Measurements from ENCODE around the gene KDSR.

The KDSR gene

DNA sequence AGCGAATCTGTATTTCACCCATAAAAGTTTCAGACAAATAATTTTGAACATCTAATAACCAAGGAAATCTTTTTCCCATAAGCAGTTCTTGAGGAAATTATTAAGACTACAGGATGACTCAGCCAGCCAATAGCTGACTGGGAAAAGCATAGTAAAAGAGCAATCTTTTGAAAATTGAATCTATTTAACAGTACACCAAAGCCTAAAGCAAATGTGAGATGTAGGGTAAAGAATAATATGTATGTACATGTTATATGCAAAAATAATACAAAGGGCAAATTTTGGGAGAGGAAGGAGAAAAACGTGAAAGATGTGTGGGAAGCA lies 12.6 kb upstream of the KDSR start:
- H3K4me3 ChIP-seq (ENCODE audit: low read depth, low read length), result no peak overlapping the region

DNA sequence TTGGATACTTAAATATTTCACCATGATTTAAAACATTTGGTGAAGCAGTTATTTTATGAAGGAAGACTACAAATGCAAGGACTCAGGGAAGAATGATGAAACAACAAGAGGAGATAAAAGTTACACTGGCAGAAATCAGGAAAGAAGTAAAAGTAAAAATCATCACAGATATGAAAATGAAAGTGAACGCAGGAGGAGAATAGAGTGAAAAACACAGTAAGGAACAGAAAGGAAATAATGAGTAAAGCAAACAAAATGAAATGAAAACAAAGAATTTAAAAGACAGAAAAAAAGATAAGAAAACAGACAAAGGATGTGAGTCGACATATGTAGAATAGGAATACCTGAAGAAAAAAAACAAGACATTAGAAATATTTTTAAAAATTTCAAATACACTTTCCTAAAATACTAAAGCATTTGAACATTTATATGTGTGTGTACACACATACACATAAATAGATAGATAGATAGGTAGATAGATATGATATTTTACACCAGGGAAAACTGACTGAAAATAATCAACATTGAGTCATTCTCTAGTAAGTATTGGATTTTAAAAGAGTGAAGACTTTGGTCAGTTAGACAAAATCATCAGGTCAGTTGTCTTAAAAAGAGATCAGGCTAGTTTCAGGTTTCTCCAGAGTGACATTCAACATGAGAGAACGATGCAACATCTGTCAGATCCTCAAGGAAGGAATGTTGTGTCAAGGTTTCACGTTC lies 12.1 kb upstream of the KDSR start:
- TF ChIP-seq, protein P1, sequence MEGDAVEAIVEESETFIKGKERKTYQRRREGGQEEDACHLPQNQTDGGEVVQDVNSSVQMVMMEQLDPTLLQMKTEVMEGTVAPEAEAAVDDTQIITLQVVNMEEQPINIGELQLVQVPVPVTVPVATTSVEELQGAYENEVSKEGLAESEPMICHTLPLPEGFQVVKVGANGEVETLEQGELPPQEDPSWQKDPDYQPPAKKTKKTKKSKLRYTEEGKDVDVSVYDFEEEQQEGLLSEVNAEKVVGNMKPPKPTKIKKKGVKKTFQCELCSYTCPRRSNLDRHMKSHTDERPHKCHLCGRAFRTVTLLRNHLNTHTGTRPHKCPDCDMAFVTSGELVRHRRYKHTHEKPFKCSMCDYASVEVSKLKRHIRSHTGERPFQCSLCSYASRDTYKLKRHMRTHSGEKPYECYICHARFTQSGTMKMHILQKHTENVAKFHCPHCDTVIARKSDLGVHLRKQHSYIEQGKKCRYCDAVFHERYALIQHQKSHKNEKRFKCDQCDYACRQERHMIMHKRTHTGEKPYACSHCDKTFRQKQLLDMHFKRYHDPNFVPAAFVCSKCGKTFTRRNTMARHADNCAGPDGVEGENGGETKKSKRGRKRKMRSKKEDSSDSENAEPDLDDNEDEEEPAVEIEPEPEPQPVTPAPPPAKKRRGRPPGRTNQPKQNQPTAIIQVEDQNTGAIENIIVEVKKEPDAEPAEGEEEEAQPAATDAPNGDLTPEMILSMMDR (IDR thresholded peaks at IDR 0.05; ENCODE audit: low read depth, low read length, missing control alignments), result no peak
- no peak for DNase-seq (ENCODE audit: low read depth)
- no peak overlapping the region for H3K4me3 ChIP-seq (ENCODE audit: low read depth, low read length)

More for the DNA sequence above, 12.6 kb upstream of the KDSR start:
- DNase-seq (ENCODE audit: low read depth), result no peak
- TF ChIP-seq, protein P1 (IDR thresholded peaks at IDR 0.05; ENCODE audit: low read depth, low read length, missing control alignments), result no peak

DNA sequence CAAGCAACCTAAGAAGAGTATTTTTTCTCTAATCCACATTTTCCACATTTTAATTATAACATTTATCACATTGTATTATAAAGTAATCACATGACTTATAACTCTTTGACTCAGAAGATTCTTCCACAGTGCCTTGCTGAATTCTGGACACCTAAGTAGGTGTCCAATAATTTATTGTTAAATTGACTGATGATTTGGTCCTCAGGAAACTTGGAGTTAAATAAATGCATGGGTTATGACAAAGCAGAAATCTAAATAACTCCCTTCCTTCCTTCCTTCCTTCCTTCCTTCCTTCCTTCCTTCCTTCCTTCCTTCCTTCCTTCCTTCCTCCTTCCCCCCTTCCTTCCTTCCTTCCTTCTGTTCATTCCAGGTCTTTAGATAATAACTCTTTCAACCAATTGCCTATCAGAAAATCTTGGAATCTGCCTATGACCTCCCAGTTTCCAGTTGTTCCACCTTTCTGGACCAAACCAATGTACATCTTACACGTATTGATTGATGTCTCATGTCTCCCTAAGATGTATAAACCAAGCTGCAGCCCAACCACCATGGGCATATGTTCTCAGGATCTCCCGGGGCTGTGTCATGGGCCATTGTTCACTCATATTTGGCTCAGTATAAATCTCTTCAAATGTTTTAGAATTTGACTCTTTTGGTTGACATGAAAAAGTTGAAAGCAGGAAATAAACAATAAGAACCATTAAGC lies 10.4 kb upstream of the KDSR start:
- no peak overlapping the region for H3K4me3 ChIP-seq (ENCODE audit: low read depth, low read length)
- TF ChIP-seq, protein P1 (IDR thresholded peaks at IDR 0.05; ENCODE audit: low read depth, low read length, missing control alignments), result no peak
- no peak for DNase-seq (ENCODE audit: low read depth)

DNA sequence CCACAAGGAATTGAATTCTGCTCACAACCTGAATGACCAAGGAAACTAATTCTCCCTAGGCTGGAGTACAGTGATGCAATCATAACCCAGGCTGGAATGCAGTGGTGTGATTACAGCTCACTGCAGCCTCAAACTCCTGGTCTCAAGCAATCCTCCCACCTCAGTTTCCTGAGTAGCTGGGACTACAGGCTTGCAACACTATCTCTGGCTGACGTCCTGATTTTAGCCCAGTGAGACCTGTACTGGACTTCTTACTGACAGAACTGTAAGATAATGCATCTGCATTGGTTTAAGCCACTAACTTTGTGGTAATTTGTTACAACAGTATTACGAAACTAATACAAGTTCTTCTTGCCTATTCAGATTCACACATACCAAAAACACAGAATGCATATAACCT lies 9.5 kb upstream of the KDSR start:
- no peak for DNase-seq (ENCODE audit: low read depth)
- TF ChIP-seq, protein P1 (IDR thresholded peaks at IDR 0.05; ENCODE audit: low read depth, low read length, missing control alignments), result no peak
- H3K4me3 ChIP-seq (ENCODE audit: low read depth, low read length), result no peak overlapping the region

DNA sequence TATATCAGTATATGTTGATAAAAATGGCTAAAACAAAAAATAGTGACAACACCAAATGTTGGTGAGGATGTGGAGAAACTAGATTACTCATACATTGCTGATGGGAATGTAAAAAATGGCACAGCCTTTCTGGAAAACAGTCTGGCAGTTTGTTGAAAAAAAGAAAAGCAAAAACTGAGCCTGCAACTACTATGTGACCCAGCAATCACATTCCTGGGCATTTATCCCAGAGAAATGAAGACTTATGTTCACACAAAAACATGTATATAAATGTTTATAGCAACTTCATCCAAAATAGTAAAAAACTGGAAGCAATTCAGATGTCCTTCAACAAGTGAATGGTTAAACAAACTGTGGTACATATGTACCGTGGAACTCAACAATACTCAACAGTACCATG lies 7.5 kb upstream of the KDSR start:
- H3K4me3 ChIP-seq (ENCODE audit: low read depth, low read length), result no peak overlapping the region
- DNase-seq (ENCODE audit: low read depth), result no peak
- TF ChIP-seq, protein P1 (IDR thresholded peaks at IDR 0.05; ENCODE audit: low read depth, low read length, missing control alignments), result no peak

DNA sequence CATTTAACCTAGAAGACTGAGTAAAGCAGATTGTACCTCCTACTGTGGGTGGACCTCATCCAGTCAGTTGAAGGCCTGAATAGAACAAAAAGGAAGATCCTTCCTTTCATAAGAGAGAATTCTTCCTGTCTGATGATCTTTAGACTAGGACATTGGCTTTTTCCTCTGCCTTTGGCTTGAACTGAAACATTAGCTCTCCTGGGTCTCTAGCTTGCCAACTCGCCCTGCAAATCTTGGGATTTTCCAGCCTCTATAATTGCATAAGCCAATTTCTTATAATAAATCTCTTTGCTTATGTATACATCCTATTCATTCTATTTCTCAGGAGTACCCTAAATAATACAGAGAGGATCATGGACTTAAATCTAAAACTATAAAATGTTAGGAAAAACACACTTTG lies 6.2 kb upstream of the KDSR start:
- DNase-seq (ENCODE audit: low read depth), result no peak
- no peak overlapping the region for H3K4me3 ChIP-seq (ENCODE audit: low read depth, low read length)
- TF ChIP-seq, protein P1 (IDR thresholded peaks at IDR 0.05; ENCODE audit: low read depth, low read length, missing control alignments), result no peak

DNA sequence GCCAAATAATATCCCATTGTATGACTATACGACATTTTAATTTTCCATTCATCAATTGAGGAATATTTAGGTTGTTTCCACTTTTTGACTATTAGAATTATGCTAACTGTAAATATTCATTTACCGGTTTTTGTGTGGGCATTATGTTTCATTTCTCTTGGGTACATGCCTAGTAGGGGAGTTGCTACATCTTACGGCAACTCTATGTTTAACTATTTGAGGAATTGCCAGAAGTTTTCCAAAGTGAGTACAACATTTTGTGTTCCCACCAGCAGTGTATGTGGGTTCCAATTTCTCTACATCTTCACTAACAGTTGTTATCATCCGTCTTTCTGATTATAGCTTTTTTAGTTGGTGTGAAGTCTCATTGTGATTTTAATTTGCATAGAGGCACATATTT lies 1.6 kb upstream of the KDSR start:
- DNase-seq (ENCODE audit: low read depth), result no peak
- no peak overlapping the region for H3K4me3 ChIP-seq (ENCODE audit: low read depth, low read length)
- TF ChIP-seq, protein P1 (IDR thresholded peaks at IDR 0.05; ENCODE audit: low read depth, low read length, missing control alignments), result no peak

All from GM12864 (cell line).